Erythroblast (primary cell): ENCODE measurements around the gene FAM151A.

Source experiments
- DNase-seq, 2 experiments: peaks; one replicate each; lab custom pipeline; 2025; lab: John Stamatoyannopoulos, UW
- GATA1 ChIP-seq: IDR thresholded peaks from 2 replicates; pipeline ENCODE4 v1.6.1; 2011; ENCODE audit warnings: low read depth, mild to moderate bottlenecking, control low read depth, low read length, moderate library complexity
- POLR2A ChIP-seq: IDR thresholded peaks from 2 replicates; pipeline ENCODE4 v1.6.1; 2011; ENCODE audit warnings: mild to moderate bottlenecking, low read length

FAM151A gene

GRCh38 chr1:54623216-54624007 lies at the start of gene FAM151A:
FAM151A (minus strand) TSS chr1:54623525; CDS start chr1:54623395, 130 bp downstream.
- no peak for TF ChIP-seq GATA1
- TF ChIP-seq POLR2A: no peak
- no peak for DNase-seq

DNA sequence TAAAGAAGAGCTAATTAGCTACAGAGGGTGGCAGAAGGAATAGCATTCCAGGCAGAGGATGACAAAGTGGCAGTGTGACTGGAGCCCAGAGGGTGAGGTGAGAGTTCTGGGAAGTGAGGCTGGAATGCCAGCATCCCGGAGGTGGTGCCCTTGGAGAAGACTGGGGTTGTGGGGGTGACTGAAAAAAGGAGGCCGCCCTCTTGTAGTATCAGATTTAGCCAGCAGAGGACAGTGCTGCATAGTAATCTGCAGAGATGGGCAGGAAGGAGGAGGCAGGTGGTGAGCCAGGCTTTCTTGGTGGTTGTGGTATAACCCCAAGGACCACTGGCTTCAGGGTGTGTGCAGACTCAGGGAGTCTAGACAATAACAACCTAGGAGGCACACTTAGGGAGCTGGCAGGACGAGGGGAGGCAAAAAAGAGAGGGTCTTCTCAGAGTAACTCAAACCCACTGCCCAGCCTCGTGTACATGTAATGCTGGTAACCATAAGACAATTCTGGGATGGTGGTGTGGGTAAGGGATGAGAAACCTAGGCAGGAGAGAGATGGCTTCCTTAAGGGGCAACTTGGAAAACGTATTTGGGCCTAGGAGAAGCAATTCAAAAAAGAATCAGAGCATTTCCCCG lies 48.8 kb upstream of the FAM151A start:
- peak; percentile 42 to 64 for DNase-seq

GRCh38 chr1:54668567-54668966 lies 45.2 kb upstream of the FAM151A start:
- DNase-seq: no peak
- no peak for TF ChIP-seq POLR2A
- no peak for TF ChIP-seq GATA1

More for the DNA sequence above, 48.8 kb upstream of the FAM151A start:
- no peak for TF ChIP-seq GATA1
- no peak for TF ChIP-seq POLR2A

DNA sequence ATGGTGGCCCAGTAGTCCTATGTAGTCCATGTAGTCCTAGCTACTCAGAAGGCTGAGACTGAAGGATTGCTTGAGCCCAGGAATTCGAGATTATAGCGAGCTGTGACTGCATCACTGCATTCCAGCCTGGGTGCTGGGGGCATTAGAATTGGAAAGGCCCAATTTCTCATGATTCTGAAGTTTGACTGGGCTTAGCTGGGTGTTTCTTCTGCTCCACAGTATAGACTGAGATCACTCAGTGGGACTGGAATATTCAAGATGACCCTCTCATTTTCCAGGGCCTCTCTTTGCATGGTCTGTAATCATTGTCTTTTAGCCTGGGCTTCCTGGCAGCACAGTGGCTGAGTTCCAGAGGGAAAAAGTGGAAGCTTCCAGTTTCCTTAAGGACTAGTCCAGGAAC lies 44.5 kb upstream of the FAM151A start:
- DNase-seq: no peak
- TF ChIP-seq POLR2A (no peak), GATA1 (no peak)

DNA sequence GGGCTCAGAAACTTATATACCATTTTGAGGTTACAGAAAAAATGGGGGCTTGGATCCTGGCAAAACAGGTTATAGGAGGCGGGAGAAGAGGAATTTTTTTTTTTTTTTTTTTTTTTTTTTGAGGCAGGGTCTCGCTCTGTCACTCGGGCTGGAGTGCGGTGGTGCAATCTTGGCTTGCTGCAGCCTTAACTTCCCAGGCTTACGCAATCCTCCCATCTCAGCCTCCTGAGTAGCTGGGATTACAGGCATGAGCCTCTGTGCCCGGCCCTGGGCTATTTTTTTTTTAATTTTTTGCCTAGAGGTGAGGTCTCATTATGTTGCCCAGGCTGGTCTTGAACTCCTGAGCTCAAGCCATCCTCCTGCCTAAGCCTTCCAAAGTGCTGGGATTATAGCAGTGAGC lies 43.0 kb upstream of the FAM151A start:
- TF ChIP-seq POLR2A: no peak
- no peak for TF ChIP-seq GATA1
- no peak for DNase-seq

DNA sequence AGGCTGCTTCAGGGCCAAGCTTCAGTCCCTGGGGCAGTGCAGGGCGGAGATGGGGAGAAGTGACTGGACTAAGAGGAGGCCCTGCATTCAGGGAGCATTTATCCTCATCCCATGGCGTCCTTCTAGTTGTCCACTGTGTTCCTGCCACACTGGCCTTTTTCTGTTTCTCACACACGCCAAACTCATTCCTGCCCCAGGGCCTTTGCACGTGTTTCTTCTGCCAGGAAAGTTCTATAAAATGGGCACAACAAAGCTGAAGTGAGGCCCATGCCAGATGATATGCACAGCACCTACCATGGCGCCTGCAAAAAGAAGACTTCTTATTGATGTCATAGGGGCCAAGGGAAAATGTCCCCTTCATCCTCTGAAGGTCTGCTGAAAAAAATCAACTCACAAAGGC lies 42.5 kb upstream of the FAM151A start:
- TF ChIP-seq GATA1 (no peak), POLR2A (no peak)
- no peak for DNase-seq

DNA sequence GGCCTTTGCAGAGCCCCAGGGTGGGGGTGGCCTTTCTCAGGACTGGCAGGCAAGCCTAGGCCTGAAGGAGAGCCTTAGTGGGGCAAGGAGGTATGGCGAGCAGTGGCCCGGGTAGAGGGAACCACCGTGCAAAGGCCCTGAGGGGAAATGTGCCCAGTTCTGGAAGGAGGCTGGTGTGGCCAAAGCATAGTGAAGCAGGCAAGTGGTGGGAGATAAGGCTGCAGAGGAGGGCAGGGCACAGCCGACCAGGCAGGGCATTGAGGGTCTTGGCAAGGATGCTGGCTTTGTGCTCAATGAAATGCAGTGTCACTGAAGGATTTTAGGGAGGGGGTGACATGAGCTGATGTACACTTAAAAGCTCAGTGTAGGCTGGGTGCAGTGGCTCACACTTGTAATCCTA lies 41.0 kb upstream of the FAM151A start:
- no peak for TF ChIP-seq POLR2A
- TF ChIP-seq GATA1: no peak
- DNase-seq: no peak

GRCh38 chr1:54663725-54664124 lies 40.4 kb upstream of the FAM151A start:
- DNase-seq: no peak
- no peak for TF ChIP-seq POLR2A
- no peak for TF ChIP-seq GATA1

DNA sequence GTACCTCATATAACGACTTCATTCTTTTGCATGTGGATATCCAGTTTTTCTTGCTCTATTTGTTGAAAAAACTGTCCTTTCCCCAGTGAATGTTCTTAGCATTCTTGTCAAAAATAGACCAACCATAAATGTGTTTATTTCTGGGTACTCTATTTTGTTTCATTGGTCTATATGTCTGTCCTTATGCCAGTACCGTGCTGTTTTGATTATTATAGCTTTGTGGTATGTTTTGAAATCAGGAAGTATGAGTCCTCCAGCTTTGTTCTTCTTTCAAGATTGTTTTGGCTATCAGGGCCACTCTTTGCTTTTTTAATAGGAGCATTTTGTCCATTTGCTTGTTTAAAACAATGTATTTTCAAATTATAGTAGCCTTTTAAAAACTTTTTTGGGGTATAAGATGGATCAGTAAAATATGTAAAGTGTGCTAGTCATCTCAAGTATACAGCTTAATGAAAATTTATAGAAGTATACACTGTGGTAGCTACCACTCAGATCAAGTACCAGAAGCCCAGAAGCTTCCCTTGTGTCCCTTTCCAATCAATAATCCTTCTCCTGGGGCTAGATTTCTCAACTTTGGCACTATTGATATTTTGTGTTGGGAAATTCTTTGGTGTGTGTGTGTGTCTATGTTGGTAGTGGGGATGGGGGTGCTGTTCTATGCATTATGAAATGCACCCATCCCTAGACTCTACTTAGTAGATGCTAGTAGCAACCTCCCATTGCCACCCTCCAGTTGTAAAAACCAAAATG lies 35.0 kb upstream of the FAM151A start:
- TF ChIP-seq POLR2A (no peak), GATA1 (no peak)
- DNase-seq: no peak

- TF ChIP-seq GATA1 (no peak), POLR2A (no peak)
- no peak for DNase-seq
These were observed 29.7 kb upstream of the FAM151A start for GRCh38 chr1:54653036-54653435.

- TF ChIP-seq POLR2A (no peak), GATA1 (no peak)
- no peak for DNase-seq
These were observed 28.8 kb upstream of the FAM151A start for GRCh38 chr1:54652168-54652567.

DNA sequence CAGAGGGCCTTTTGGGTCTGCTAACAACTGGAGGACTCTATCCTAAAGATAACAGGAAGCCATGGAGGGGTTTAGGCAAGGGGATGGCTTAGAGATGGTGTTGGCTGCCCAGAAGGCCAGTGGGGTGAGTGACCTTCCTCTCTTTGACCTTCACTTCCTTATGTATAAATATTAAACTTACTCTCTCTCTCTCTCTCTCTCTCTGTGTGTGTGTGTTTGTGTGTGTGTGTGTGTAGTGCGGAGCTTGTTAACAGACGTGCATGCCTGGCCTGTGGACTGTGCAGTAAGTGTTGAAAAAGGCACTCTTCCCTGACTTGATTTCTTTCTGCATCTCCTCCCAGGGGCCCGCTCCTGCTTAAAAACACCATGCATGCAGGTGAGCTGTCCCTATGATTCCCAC lies 28.3 kb upstream of the FAM151A start:
- TF ChIP-seq GATA1: no peak
- DNase-seq: no peak

GRCh38 chr1:54650417-54650816 lies 27.1 kb upstream of the FAM151A start:
- TF ChIP-seq GATA1: no peak
- DNase-seq: no peak

- no peak for TF ChIP-seq POLR2A
- no peak for TF ChIP-seq GATA1
These were observed 26.6 kb upstream of the FAM151A start for GRCh38 chr1:54649921-54650320.

More at GRCh38 chr1:54649921-54650320, 26.6 kb upstream of the FAM151A start:
- no peak for DNase-seq
